Ishikawa (cell line): ENCODE data around the gene OTX1.

Source experiments
- CEBPB ChIP-seq: IDR thresholded peaks from 2 replicates; pipeline ENCODE4 v1.6.1; 2012
- CREB1 ChIP-seq: IDR thresholded peaks from 2 replicates; pipeline ENCODE4 v1.6.1; 2012; ENCODE audit warnings: low read depth
- EP300 ChIP-seq: IDR thresholded peaks from 2 replicates; pipeline ENCODE4 v1.6.1; 2012; ENCODE audit warnings: borderline replicate concordance
- FOXM1 ChIP-seq: IDR thresholded peaks from 2 replicates; pipeline ENCODE4 v1.6.1; 2012; ENCODE audit warnings: low read depth, borderline replicate concordance
- MAX ChIP-seq: IDR thresholded peaks from 2 replicates; pipeline ENCODE4 v1.6.1; 2012
- NFIC ChIP-seq: IDR thresholded peaks from 2 replicates; pipeline ENCODE4 v1.6.1; 2012
- RAD21 ChIP-seq: IDR thresholded peaks from 2 replicates; pipeline ENCODE4 v1.6.1; 2012; ENCODE audit warnings: low read depth
- REST ChIP-seq: IDR thresholded peaks from 2 replicates; pipeline ENCODE4 v1.6.1; 2012; ENCODE audit warnings: low read depth, mild to moderate bottlenecking
- TAF1 ChIP-seq: IDR thresholded peaks from 2 replicates; pipeline ENCODE4 v1.6.1; 2012; ENCODE audit warnings: low read depth, mild to moderate bottlenecking
- TEAD4 ChIP-seq: IDR thresholded peaks from 2 replicates; pipeline ENCODE4 v1.6.1; 2012
- YY1 ChIP-seq: IDR thresholded peaks from 2 replicates; pipeline ENCODE4 v1.6.1; 2012; ENCODE audit warnings: low read depth
- ZBTB7A ChIP-seq: IDR thresholded peaks from 2 replicates; pipeline ENCODE4 v1.6.1; 2012; ENCODE audit warnings: low read depth

- TF ChIP-seq FOXM1 (no peak), CREB1 (no peak), TAF1 (no peak), MAX (no peak), EP300 (no peak), RAD21 (no peak), TEAD4 (no peak), YY1 (no peak), REST (no peak), ZBTB7A (no peak), NFIC (no peak), CEBPB (no peak)
These were observed 42.7 kb upstream of the OTX1 start for GRCh38 chr2:63007813-63008458.
